ENCODE results near the gene BAIAP2L1. TPM values are rescaled to one million over a fixed set of nuclear protein-coding genes. Genes with fewer than 3 reads are reported as not detected.
A peak's percentile ranks its signal among the peaks of the same experiment; 100 is the strongest.

BAIAP2L1 gene
- total RNA-seq, 2 experiments from 2014 or later: 1.7 to 2.3 TPM

GRCh38 chr7:98280296-98280695 lies 120.6 kb downstream of the BAIAP2L1 start:
- intact Hi-C loops (cut with micrococcal nuclease): no loop called here
- Mint-ChIP-seq H3K27ac (no peak overlapping the region), H3K9me3 (no peaks in the 10 kb centered on the region), H3K4me1 (ENCODE audit: low read depth) (peaks cover 29% of the 10 kb centered on the region), H3K36me3 (ENCODE audit: low read depth) (peaks cover 8% of the 10 kb centered on the region), H3K27me3 (no peaks in the 10 kb centered on the region), H3K4me3 (peak overlapping the region; percentile 74)
- ChIA-PET CTCF (interaction anchor here (0.8 to 1.5 kb wide), 3 partner anchors 9 to 78 kb away, joined by 3 to 4 read pairs (median 4); no protein-coding TSS in a partner anchor), POLR2A (interaction anchor here (1.1 kb wide), 1 partner anchor 15 kb away, joined by 3 read pairs; no protein-coding TSS in a partner anchor)
- DNase-seq: no peak
- no peak for ATAC-seq
- TF ChIP-seq CTCF (IDR thresholded peaks at IDR 0.05): no peak

GRCh38 chr7:98278936-98279335 lies 122.0 kb downstream of the BAIAP2L1 start:
- no peak for TF ChIP-seq CTCF (IDR thresholded peaks at IDR 0.05)
- no peak for ATAC-seq

GRCh38 chr7:98278408-98278807 lies 122.5 kb downstream of the BAIAP2L1 start:
- H3K4me3 Mint-ChIP-seq: no peak overlapping the region
- peaks cover 12% of the 10 kb centered on the region for H3K4me1 Mint-ChIP-seq (ENCODE audit: low read depth)
- no peaks in the 10 kb centered on the region for H3K9me3 Mint-ChIP-seq
- H3K27me3 Mint-ChIP-seq: no peaks in the 10 kb centered on the region
- H3K27ac Mint-ChIP-seq: no peak overlapping the region
- CTCF ChIA-PET: interaction anchor here (0.8 kb wide), 1 partner anchor 191 kb away, joined by 4 read pairs; no protein-coding TSS in a partner anchor
- no peak for TF ChIP-seq CTCF (IDR thresholded peaks at IDR 0.05)
- ATAC-seq (no peak), DNase-seq (no peak)
- POLR2A ChIA-PET: interaction anchor here (0.8 to 0.9 kb wide), 2 partner anchors 14 to 654 kb away, joined by 3 read pairs; no protein-coding TSS in a partner anchor
- H3K36me3 Mint-ChIP-seq (ENCODE audit: low read depth): peaks cover 8% of the 10 kb centered on the region
- intact Hi-C loops (cut with micrococcal nuclease): no loop called here

More at GRCh38 chr7:98278936-98279335, 122.0 kb downstream of the BAIAP2L1 start:
- CTCF ChIA-PET: interaction anchor here (0.8 kb wide), 1 partner anchor 192 kb away, joined by 4 read pairs; no protein-coding TSS in a partner anchor
- Mint-ChIP-seq H3K27ac (no peak overlapping the region), H3K27me3 (no peaks in the 10 kb centered on the region), H3K4me1 (ENCODE audit: low read depth) (peaks cover 16% of the 10 kb centered on the region), H3K4me3 (no peak overlapping the region), H3K9me3 (no peaks in the 10 kb centered on the region), H3K36me3 (ENCODE audit: low read depth) (peaks cover 8% of the 10 kb centered on the region)
- DNase-seq: no peak
- POLR2A ChIA-PET: interaction anchor here (0.9 kb wide), 1 partner anchor 15 kb away, joined by 3 read pairs; no protein-coding TSS in a partner anchor
- intact Hi-C loops (cut with micrococcal nuclease): no loop called here

- Mint-ChIP-seq H3K27ac (no peak overlapping the region), H3K4me3 (no peak overlapping the region), H3K4me1 (ENCODE audit: low read depth) (peaks cover 2% of the 10 kb centered on the region), H3K27me3 (no peaks in the 10 kb centered on the region), H3K9me3 (no peaks in the 10 kb centered on the region), H3K36me3 (ENCODE audit: low read depth) (no peaks in the 10 kb centered on the region)
- POLR2A ChIA-PET: no interaction called here
- CTCF ChIA-PET: no interaction called here
- DNase-seq: no peak
- intact Hi-C loops (cut with micrococcal nuclease): no loop called here
- ATAC-seq: no peak
- no peak for TF ChIP-seq CTCF (IDR thresholded peaks at IDR 0.05)
Observed at GRCh38 chr7:98276241-98276761, 124.6 kb downstream of the BAIAP2L1 start.

GRCh38 chr7:98267303-98267702 lies 133.6 kb downstream of the BAIAP2L1 start:
- CTCF ChIA-PET: interaction anchor here (1.5 to 1.6 kb wide), 2 partner anchors 10 to 134 kb away, joined by 4 to 5 read pairs; partner anchors contain the start of gene BAIAP2L1
- no peak for ATAC-seq
- Mint-ChIP-seq H3K4me3 (no peak overlapping the region), H3K27me3 (no peaks in the 10 kb centered on the region), H3K27ac (no peak overlapping the region), H3K9me3 (no peaks in the 10 kb centered on the region), H3K4me1 (ENCODE audit: low read depth) (peaks cover 3% of the 10 kb centered on the region), H3K36me3 (ENCODE audit: low read depth) (peaks cover 10% of the 10 kb centered on the region)
- POLR2A ChIA-PET: interaction anchor here (0.9 kb wide), 1 partner anchor 14 kb away, joined by 3 read pairs; no protein-coding TSS in a partner anchor
- intact Hi-C loops (cut with micrococcal nuclease): no loop called here
- no peak for TF ChIP-seq CTCF (IDR thresholded peaks at IDR 0.05)
- no peak for DNase-seq

Data from activated CD8-positive, alpha-beta T cell treated with anti-CD3 and anti-CD28 coated beads for 36 hours (primary cell).